ENCODE measurements around the gene PUS7.
"Not testable (repeated sequence)": the region's sequence is repeated elsewhere in the genome, so short reads cannot be mapped to it uniquely, and the experiment has no call there.

PUS7 gene

GRCh38 chr7:105439174-105439893 is 82.7 kb downstream of the PUS7 start:
- H3K9me3 ChIP-seq (ENCODE audit: low read length) = no peaks in the 10 kb centered on the region
- H3K9ac ChIP-seq (ENCODE audit: low read length) = no peak overlapping the region
- no peak overlapping the region for H3K27ac ChIP-seq (ENCODE audit: low read depth, low read length)
- no peaks in the 10 kb centered on the region for H3K36me3 ChIP-seq (ENCODE audit: insufficient read depth, low read length)
- no peaks in the 10 kb centered on the region for H3K4me1 ChIP-seq (ENCODE audit: insufficient read depth, low read length)
- no peaks in the 10 kb centered on the region for H3K27me3 ChIP-seq (ENCODE audit: control insufficient read depth in 1 of 2, insufficient read depth in 2 of 2, low read length in 2 of 2)
- H3K4me3 ChIP-seq (ENCODE audit: low read depth in 1 of 2, low read length in 2 of 2) = no peak overlapping the region

DNA sequence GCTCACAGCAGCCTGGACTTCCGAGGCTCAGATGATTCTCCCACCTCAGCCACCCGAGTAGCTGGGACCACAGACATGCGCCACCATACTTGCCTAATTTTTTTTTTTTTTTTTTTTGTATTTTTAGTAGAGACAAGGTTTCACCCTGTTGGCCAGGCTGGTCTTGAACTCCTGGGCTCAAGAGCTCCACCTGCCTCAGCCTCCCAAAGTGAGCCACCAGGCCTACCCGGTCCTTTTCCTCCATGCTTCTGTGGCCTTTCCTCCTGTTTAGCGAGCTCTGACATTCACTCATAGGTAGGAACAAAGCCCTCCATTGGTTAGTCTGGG is 83.3 kb downstream of the PUS7 start:
- Histone ChIP-seq H3K27ac (ENCODE audit: low read depth, low read length) (no peak overlapping the region), H3K4me3 (ENCODE audit: low read depth in 1 of 2, low read length in 2 of 2) (no peak overlapping the region), H3K9ac (ENCODE audit: low read length) (no peak overlapping the region), H3K9me3 (ENCODE audit: low read length) (no peaks in the 10 kb centered on the region), H3K27me3 (ENCODE audit: control insufficient read depth in 1 of 2, insufficient read depth in 2 of 2, low read length in 2 of 2) (no peaks in the 10 kb centered on the region), H3K36me3 (ENCODE audit: insufficient read depth, low read length) (no peaks in the 10 kb centered on the region), H3K4me1 (ENCODE audit: insufficient read depth, low read length) (no peaks in the 10 kb centered on the region)

- no peaks in the 10 kb centered on the region for H3K36me3 ChIP-seq (ENCODE audit: insufficient read depth, low read length)
- H3K27me3 ChIP-seq (ENCODE audit: control insufficient read depth in 1 of 2, insufficient read depth in 2 of 2, low read length in 2 of 2) = no peaks in the 10 kb centered on the region
- no peak overlapping the region for H3K9ac ChIP-seq (ENCODE audit: low read length)
- H3K27ac ChIP-seq (ENCODE audit: low read depth, low read length) = no peak overlapping the region
- H3K9me3 ChIP-seq (ENCODE audit: low read length) = no peaks in the 10 kb centered on the region
- no peaks in the 10 kb centered on the region for H3K4me1 ChIP-seq (ENCODE audit: insufficient read depth, low read length)
- H3K4me3 ChIP-seq (ENCODE audit: low read depth in 1 of 2, low read length in 2 of 2) = no peak overlapping the region
Observed at GRCh38 chr7:105438254-105438653, 83.8 kb downstream of the PUS7 start.

DNA sequence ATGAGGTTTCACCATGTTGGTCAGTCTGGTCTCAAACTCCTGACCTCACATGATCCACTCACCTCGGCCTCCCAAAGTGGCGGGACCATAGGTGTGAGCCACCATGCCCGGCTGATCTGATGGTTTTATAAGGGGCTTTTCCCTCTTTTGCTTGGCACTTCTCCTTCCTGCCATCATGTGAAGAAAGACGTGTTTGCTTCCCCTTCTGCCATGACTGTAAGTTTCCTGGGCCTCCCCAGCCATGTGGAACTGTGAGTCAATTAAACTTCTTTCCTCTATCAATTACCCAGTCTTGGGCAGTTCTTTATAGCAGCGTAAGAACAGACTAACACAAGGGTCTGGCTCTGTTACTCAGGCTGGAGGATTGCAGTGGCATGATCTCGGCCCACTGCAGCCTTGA is 84.7 kb downstream of the PUS7 start:
- H3K4me3 ChIP-seq (ENCODE audit: low read depth in 1 of 2, low read length in 2 of 2); H3K27me3 ChIP-seq (ENCODE audit: control insufficient read depth in 1 of 2, insufficient read depth in 2 of 2, low read length in 2 of 2); H3K27ac ChIP-seq (ENCODE audit: low read depth, low read length): not testable (repeated sequence)

GRCh38 chr7:105429746-105430612 is 92.1 kb downstream of the PUS7 start:
- Histone ChIP-seq H3K27ac (ENCODE audit: low read depth, low read length) (no peak overlapping the region), H3K4me1 (ENCODE audit: insufficient read depth, low read length) (no peaks in the 10 kb centered on the region), H3K9ac (ENCODE audit: low read length) (no peak overlapping the region), H3K36me3 (ENCODE audit: insufficient read depth, low read length) (no peaks in the 10 kb centered on the region), H3K4me3 (ENCODE audit: low read depth in 1 of 2, low read length in 2 of 2) (no peak overlapping the region), H3K27me3 (ENCODE audit: control insufficient read depth in 1 of 2, insufficient read depth in 2 of 2, low read length in 2 of 2) (no peaks in the 10 kb centered on the region), H3K9me3 (ENCODE audit: low read length) (no peaks in the 10 kb centered on the region)

More for the DNA sequence above, 84.7 kb downstream of the PUS7 start:
- not testable (repeated sequence) for H3K4me1 ChIP-seq (ENCODE audit: insufficient read depth, low read length); H3K9ac ChIP-seq (ENCODE audit: low read length); H3K36me3 ChIP-seq (ENCODE audit: insufficient read depth, low read length); H3K9me3 ChIP-seq (ENCODE audit: low read length)

- H3K36me3 ChIP-seq (ENCODE audit: insufficient read depth, low read length) = no peaks in the 10 kb centered on the region
- H3K9me3 ChIP-seq (ENCODE audit: low read length) = no peaks in the 10 kb centered on the region
- H3K4me1 ChIP-seq (ENCODE audit: insufficient read depth, low read length) = no peaks in the 10 kb centered on the region
- H3K4me3 ChIP-seq (ENCODE audit: low read depth in 1 of 2, low read length in 2 of 2) = no peak overlapping the region
- no peaks in the 10 kb centered on the region for H3K27me3 ChIP-seq (ENCODE audit: control insufficient read depth in 1 of 2, insufficient read depth in 2 of 2, low read length in 2 of 2)
- H3K9ac ChIP-seq (ENCODE audit: low read length) = no peak overlapping the region
- H3K27ac ChIP-seq (ENCODE audit: low read depth, low read length) = no peak overlapping the region
Observed at GRCh38 chr7:105426606-105427146, 95.4 kb downstream of the PUS7 start.

GRCh38 chr7:105423987-105424386 is 98.1 kb downstream of the PUS7 start:
- Histone ChIP-seq H3K27me3 (ENCODE audit: control insufficient read depth in 1 of 2, insufficient read depth in 2 of 2, low read length in 2 of 2) (no peaks in the 10 kb centered on the region), H3K4me3 (ENCODE audit: low read depth in 1 of 2, low read length in 2 of 2) (no peak overlapping the region), H3K9me3 (ENCODE audit: low read length) (no peaks in the 10 kb centered on the region), H3K27ac (ENCODE audit: low read depth, low read length) (no peak overlapping the region), H3K9ac (ENCODE audit: low read length) (no peak overlapping the region), H3K36me3 (ENCODE audit: insufficient read depth, low read length) (no peaks in the 10 kb centered on the region), H3K4me1 (ENCODE audit: insufficient read depth, low read length) (no peaks in the 10 kb centered on the region)

DNA sequence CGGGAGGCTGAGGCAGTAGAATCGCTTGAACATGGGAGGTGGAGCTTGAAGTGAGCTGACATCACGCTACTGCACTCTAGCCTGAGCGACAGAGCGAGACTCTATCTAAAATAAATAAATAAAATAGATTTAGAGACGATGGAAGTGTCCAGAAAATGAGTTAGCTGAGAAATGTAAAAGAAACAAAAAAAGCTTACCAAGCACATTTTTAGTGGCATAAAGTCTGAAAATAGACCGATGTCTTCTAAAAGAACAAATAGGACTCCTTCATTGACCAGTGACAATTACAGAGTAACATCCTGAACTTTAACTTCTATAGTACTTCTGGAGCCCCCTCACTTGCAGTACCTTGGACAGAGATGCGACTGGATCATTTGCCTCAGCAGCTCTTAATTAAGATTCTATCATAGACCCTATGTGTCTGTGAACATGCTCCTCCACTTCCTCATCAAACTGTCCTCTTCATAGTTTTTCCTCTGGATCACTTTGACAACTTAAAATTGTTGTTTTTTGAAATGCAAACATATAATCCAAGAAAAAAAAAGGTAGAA is 108.1 kb downstream of the PUS7 start:
- Histone ChIP-seq H3K36me3 (ENCODE audit: insufficient read depth, low read length) (no peaks in the 10 kb centered on the region), H3K4me1 (ENCODE audit: insufficient read depth, low read length) (no peaks in the 10 kb centered on the region), H3K4me3 (ENCODE audit: low read depth in 1 of 2, low read length in 2 of 2) (no peak overlapping the region), H3K27me3 (ENCODE audit: control insufficient read depth in 1 of 2, insufficient read depth in 2 of 2, low read length in 2 of 2) (no peaks in the 10 kb centered on the region), H3K9ac (ENCODE audit: low read length) (no peak overlapping the region), H3K9me3 (ENCODE audit: low read length) (no peaks in the 10 kb centered on the region), H3K27ac (ENCODE audit: low read depth, low read length) (no peak overlapping the region)

DNA sequence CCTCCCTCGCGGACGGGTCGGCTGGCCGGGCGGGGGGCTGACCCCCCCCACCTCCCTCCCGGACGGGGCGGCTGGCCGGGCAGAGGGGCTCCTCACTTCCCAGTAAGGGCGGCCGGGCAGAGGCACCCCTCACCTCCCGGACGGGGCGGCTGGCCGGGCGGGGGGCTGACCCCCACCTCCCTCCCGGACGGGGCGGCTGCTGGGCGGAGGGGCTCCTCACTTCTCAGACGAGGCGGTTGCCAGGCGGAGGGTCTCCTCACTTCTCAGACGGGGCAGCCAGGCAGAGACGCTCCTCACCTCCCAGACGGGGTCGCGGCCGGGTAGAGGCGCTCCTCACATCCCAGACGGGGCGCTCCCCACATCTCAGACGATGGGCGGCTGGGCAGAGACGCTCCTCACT is 111.3 kb downstream of the PUS7 start:
- not testable (repeated sequence) for H3K36me3 ChIP-seq (ENCODE audit: insufficient read depth, low read length); H3K4me3 ChIP-seq (ENCODE audit: low read depth in 1 of 2, low read length in 2 of 2); H3K4me1 ChIP-seq (ENCODE audit: insufficient read depth, low read length); H3K9ac ChIP-seq (ENCODE audit: low read length); H3K27me3 ChIP-seq (ENCODE audit: control insufficient read depth in 1 of 2, insufficient read depth in 2 of 2, low read length in 2 of 2); H3K9me3 ChIP-seq (ENCODE audit: low read length); H3K27ac ChIP-seq (ENCODE audit: low read depth, low read length)

GRCh38 chr7:105409775-105410174 is 112.3 kb downstream of the PUS7 start:
- H3K9me3 ChIP-seq (ENCODE audit: low read length); H3K9ac ChIP-seq (ENCODE audit: low read length); H3K4me3 ChIP-seq (ENCODE audit: low read depth in 1 of 2, low read length in 2 of 2); H3K27me3 ChIP-seq (ENCODE audit: control insufficient read depth in 1 of 2, insufficient read depth in 2 of 2, low read length in 2 of 2); H3K36me3 ChIP-seq (ENCODE audit: insufficient read depth, low read length); H3K4me1 ChIP-seq (ENCODE audit: insufficient read depth, low read length); H3K27ac ChIP-seq (ENCODE audit: low read depth, low read length): not testable (repeated sequence)

DNA sequence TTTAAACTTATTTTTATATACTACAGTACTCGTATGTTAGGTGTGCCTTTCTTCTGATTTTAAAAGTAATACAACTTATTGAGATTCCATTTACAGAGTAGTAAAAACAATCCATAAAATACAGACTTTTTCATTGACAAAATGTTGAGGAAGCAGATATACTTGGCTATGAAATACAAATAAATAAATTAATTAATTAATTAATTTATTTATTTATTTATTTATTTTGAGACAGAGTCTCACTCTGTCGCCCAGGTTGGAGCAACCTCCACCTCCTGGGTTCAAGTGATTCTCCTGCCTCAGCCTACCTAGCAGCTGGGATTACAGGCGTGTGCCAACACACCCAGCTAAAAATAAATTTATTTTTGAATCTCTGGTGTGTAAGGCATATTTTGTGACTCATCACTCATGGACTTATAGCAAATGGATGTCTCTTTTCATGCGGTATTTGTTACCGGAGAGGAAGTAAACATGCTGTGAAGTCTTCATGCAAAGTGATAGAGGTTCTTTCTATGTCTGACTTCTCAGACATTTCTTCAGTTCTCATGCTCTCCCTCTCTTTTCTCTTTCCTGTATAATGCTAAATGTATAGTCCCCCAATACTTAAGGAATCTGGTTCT is 113.2 kb downstream of the PUS7 start:
- Histone ChIP-seq H3K4me1 (ENCODE audit: insufficient read depth, low read length) (no peaks in the 10 kb centered on the region), H3K27ac (ENCODE audit: low read depth, low read length) (no peak overlapping the region), H3K27me3 (ENCODE audit: control insufficient read depth in 1 of 2, insufficient read depth in 2 of 2, low read length in 2 of 2) (no peaks in the 10 kb centered on the region), H3K9me3 (ENCODE audit: low read length) (no peaks in the 10 kb centered on the region), H3K4me3 (ENCODE audit: low read depth in 1 of 2, low read length in 2 of 2) (no peak overlapping the region), H3K36me3 (ENCODE audit: insufficient read depth, low read length) (no peaks in the 10 kb centered on the region), H3K9ac (ENCODE audit: low read length) (no peak overlapping the region)

Measured in muscle layer of colon (tissue), 2 donors.